Activated T-cell treated with anti-CD3 and anti-CD28 coated beads for 4 hours (primary cell): ENCODE data around the gene TDRD10.

Source experiments
- DNase-seq: peaks from one replicate; pipeline ENCODE4 v3.0.0-alpha.2; 2020

The TDRD10 gene

DNA sequence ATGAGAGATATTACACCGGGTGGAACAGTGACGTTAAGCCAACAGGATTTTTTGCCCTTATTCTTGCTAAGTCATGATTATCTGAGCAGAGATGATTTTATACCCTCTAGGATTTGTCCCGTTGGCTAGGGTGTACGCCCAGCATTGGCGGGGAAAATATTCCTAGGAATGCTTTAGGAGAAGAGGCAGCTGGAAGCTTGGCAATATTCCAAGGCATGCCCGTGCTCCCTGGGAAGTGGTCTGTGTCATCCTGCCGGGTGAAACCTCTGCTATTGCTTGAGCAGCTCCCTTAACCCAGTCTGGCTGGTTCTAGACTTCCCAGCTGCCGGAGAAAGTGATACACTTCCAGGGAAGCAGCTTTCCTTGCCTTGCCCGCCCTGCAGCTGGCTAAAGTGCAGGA, 81.8 kb downstream of the TDRD10 start:
- no peak for DNase-seq

DNA sequence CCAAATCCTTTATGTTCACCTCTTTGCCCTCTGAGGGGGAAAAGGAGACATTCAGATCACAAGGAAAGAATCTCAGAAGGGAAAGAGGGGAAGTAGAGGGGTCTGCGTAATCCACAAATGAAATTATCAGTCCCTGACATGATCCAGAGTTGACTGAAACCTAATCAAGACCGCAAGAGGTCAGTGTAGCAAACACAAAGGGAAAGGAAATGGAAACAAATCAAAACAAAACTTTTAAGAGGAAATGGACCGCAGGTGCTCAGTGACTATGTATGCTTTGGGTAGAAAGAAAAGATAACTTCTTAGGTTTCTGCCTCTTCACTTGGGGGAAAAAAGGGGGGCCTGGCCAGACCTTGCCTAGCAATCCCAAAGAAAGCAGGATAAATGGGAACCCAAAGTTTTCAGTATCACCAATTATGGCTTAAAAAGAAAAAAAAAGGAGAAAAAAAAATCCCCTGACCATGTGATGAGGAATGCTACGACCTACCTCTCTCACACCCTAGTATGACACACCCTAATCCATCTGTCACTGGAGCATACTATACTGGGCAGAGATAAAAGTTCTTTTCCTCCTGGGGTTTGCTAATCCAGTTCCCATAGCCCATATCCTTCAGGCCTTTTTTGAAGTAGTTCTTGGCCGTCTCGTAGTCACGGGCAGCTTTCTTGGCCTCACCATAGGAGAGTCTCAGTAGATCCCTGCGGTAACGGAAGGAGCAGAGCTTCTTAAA, 82.4 kb downstream of the TDRD10 start:
- DNase-seq = no peak

DNA sequence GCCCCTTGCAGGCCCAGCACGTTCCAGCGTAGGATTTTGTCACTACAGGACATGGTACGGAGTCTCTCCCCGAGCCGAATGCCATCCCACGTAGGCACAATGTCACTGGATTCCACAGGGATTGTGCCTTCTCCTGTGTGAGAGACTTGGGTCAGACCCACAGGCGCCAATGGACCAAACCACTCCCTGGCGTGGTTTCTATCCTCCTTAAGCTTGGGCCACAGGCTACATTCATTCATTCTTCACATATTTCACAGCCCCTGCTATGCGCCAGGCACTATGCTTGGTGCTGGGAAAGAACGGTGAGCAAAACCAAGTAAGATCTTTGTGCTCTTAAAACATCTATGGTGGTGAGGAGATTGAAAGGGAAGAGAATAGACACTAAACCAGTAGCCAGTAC, 84.2 kb downstream of the TDRD10 start:
- DNase-seq = no peak

DNA sequence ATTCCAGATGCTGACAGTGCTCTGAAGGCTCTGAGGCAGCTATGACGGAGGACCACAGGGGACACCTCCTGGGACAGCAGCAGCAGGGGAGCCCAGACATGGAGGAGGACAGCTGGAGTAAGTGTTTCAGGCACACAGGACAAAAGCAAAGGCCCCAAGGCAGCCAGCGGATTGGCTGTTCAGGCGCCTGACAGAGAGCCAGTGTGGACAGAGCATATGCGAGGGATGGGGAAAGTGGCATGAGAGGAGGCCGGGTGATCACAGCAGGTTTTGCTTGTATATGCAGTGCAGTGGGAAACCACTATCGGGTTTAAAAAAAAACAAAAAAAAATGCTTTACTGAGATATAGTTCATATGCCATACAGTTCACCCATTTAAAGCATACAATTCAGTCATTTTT, 84.6 kb downstream of the TDRD10 start:
- DNase-seq = no peak

DNA sequence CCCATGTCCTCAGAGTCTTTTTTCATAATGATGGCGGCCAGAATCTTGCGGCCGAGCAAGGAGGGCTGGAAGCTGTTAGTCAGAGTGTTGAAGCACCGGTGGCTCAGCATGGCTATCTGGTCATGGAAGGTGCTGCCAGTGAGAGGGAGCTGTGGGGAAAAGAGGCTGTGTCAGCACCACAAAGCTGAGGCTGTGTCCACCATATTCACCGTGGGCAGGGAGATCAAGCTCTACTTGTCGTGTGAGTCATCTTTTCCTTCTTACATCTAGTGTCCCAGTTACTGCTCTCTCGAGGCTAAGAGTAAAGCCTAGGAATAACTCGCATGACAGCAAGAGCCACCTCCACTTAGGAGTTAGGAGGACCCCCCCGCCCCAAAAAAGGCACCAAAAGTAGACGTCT, 87.8 kb downstream of the TDRD10 start:
- no peak for DNase-seq

DNA sequence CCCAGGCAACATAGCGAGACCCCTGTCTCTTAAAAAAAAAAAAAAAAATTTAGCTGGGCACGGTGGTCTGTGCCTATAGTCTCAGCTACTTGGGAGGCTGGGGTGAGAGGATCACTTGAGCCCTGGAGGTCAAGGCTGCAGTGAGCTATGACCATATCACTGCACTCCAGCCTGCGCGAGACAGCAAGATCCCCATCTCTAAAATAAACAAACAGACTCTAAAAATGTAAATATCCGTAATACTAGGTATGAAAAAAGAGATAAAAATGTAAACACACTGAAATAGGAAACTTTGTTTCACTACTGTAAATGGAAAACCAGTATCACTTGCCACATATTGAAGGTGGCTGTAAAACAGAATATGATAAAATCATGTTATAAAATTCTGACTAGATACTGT, 88.7 kb downstream of the TDRD10 start:
- no peak for DNase-seq

DNA sequence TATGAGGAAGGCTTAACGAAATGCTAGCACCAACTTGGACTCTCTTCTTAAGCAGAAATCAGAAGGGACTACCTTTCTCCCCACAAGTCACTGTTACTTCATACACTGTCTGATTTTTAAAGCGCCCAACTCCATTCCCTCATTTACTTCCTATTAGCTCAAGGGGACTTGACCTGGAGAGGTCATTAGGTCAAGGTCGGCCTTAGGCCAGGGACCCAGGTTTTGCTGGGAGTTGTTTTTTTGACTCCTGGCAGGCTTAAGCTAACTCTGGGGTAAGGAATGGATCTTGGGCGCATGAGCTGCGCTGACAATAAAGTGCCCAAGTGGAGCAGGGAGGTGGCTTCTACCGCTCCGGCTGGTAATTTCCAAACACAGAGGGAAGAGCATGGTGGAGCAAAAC, 89.2 kb downstream of the TDRD10 start:
- DNase-seq = no peak

DNA sequence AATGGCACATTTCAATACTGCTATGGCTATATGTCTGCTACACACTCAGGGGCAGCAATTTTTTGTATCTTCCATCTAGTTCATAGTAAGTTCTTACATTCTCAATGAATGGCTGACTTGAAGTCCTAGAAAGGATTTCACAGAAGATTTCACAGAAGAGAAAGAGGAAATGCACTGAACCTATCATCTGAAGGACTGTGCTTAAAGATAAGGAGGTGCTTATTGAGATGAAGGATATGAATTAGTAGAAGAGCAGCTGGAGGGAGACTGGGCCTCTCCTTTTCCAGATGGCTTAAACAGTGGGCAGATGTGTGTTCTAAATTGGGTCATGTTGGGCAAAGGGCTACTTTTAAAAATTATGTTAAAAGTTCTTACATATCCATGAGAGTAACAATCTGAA, 91.4 kb downstream of the TDRD10 start:
- DNase-seq = no peak

DNA sequence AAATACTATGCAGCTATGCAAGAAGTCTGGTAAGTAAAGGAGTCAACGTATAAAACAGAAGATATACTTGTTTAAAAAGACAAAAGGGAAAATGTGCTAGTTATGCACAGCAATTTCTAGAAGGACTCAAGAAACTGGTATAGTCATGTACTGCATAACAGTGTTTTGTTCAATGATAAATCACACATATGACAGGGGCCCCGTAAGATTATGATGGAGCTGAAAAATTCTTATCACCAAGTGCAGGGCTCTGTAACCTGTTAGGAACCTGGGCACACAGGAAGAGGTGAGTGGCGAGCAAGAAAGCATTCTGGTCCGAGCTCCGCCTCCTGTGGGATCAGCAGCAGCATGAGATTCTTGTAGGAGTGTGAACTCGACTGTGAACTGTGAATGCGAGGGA, 92.8 kb downstream of the TDRD10 start:
- no peak for DNase-seq

DNA sequence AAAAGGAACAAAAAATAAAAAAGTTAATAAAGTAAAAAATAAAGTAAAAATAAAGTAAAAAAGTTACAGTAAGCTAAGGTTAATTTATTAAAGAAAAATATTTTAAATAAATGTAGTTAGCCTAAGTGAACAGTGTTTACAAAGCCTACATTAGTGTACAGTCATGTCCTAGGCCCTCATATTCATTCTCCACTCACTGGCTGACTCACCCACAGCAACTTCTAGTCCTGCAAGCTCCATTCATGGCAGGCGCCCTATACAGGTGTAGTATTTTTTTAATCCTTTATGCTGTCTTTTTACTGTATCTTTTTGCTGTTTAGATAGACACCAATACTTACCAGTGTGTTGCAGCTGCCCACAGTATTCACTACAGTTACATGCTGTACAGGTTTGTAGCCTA, 93.6 kb downstream of the TDRD10 start:
- no peak for DNase-seq
